HEK293T (cell line): Measurements from ENCODE around the gene TBX5.

Experiments
- CTCF ChIA-PET: fragments of 350-600 bp; formaldehyde crosslinking; extraction: SDS; loops from one replicate; lab custom pipeline; 2021; ENCODE audit warnings: antibody characterized with exemption, inconsistent platforms; lab: Yijun Ruan, JAX
- POLR2A ChIA-PET: fragments of 350-600 bp; formaldehyde crosslinking; extraction: SDS; loops from one replicate; lab custom pipeline; 2020; ENCODE audit warnings: antibody characterized with exemption, inconsistent platforms; lab: Yijun Ruan, JAX
- DNase-seq: peaks from one replicate; pipeline ENCODE4 v3.0.0; 2012; ENCODE audit warnings: mixed read lengths; ENCODE audit errors: extremely low spot score
- ARNT ChIP-seq: fragments of 450-650 bp; IDR thresholded peaks from 2 replicates; pipeline ENCODE4 v1.6.1; 2017; ENCODE audit warnings: mild to moderate bottlenecking
- BHLHE40 ChIP-seq: fragments of 450-650 bp; IDR thresholded peaks from 2 replicates; pipeline ENCODE4 v1.6.1; 2016; ENCODE audit warnings: mild to moderate bottlenecking, moderate library complexity, borderline replicate concordance
- CTBP1 ChIP-seq: fragments of 450-650 bp; IDR thresholded peaks from 2 replicates; pipeline ENCODE4 v1.6.1; 2016; ENCODE audit warnings: borderline replicate concordance
- ELF4 ChIP-seq: fragments of 450-650 bp; IDR thresholded peaks from 2 replicates; pipeline ENCODE4 v1.6.1; 2017; ENCODE audit warnings: antibody characterized with exemption
- FOXA1 ChIP-seq: fragments of 450-650 bp; IDR thresholded peaks from 2 replicates; pipeline ENCODE4 v1.6.1; 2016; ENCODE audit warnings: mild to moderate bottlenecking
- FOXK2 ChIP-seq: fragments of 450-650 bp; IDR thresholded peaks from 2 replicates; pipeline ENCODE4 v1.6.1; 2016; ENCODE audit warnings: mild to moderate bottlenecking
- FOXM1 ChIP-seq: fragments of 450-650 bp; IDR thresholded peaks from 2 replicates; pipeline ENCODE4 v1.6.1; 2017; ENCODE audit warnings: mild to moderate bottlenecking, borderline replicate concordance
- HDGF ChIP-seq: fragments of 450-650 bp; IDR thresholded peaks from 2 replicates; pipeline ENCODE4 v1.6.1; 2017; ENCODE audit warnings: antibody characterized with exemption, borderline replicate concordance
- L3MBTL2 ChIP-seq: fragments of 450-650 bp; conservative IDR thresholded peaks from 2 replicates; pipeline ENCODE4 v1.6.1; 2016; ENCODE audit warnings: mild to moderate bottlenecking
- LEF1 ChIP-seq: fragments of 450-650 bp; IDR thresholded peaks from 2 replicates; pipeline ENCODE4 v1.6.1; 2017; ENCODE audit warnings: mild to moderate bottlenecking, borderline replicate concordance
- NFRKB ChIP-seq: fragments of 450-650 bp; IDR thresholded peaks from 2 replicates; pipeline ENCODE4 v1.6.1; 2016; ENCODE audit warnings: mild to moderate bottlenecking, moderate library complexity
- SP1 ChIP-seq: fragments of 450-650 bp; IDR thresholded peaks from 2 replicates; pipeline ENCODE4 v1.6.1; 2017
- SUZ12 ChIP-seq: fragments of 450-650 bp; IDR thresholded peaks from 2 replicates; pipeline ENCODE4 v1.6.1; 2016; ENCODE audit warnings: mild to moderate bottlenecking
- TARDBP ChIP-seq: fragments of 450-650 bp; IDR thresholded peaks from 2 replicates; pipeline ENCODE4 v1.6.1; 2016
- ZNF384 ChIP-seq: fragments of 450-650 bp; IDR thresholded peaks from 2 replicates; pipeline ENCODE4 v1.6.1; 2016
- TF ChIP-seq, protein P1 (sequence below): fragments of 450-650 bp; IDR thresholded peaks from 2 replicates; pipeline ENCODE4 v1.6.1; 2016

TBX5 gene

DNA sequence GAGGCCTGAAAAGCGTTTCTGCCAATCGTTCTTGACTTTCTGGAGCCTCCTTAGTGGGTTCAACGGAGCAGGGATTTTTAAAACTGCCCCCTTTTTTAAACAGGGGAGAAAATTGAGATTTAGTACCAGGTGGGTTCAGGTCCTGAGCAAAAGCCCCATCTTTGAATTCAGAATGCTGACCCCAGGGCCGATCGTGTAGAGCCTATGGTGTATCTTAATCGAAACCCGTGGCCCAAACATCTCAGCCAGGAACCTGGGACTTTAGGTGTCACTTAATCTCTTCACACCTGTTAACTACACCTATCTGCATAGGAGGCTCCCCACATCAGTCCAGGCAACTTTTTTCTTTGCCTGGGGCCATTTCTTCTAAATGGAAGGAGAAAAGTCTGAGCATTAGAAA lies 6.4 kb upstream of the TBX5 start:
- TF ChIP-seq BHLHE40: no peak
- TF ChIP-seq FOXA1: no peak
- no peak for TF ChIP-seq LEF1
- TF ChIP-seq FOXK2: no peak
- no peak for TF ChIP-seq ARNT
- TF ChIP-seq L3MBTL2: no peak
- no peak for TF ChIP-seq NFRKB
- CTCF ChIA-PET: no interaction called here
- POLR2A ChIA-PET: no interaction called here
- DNase-seq: no peak

DNA sequence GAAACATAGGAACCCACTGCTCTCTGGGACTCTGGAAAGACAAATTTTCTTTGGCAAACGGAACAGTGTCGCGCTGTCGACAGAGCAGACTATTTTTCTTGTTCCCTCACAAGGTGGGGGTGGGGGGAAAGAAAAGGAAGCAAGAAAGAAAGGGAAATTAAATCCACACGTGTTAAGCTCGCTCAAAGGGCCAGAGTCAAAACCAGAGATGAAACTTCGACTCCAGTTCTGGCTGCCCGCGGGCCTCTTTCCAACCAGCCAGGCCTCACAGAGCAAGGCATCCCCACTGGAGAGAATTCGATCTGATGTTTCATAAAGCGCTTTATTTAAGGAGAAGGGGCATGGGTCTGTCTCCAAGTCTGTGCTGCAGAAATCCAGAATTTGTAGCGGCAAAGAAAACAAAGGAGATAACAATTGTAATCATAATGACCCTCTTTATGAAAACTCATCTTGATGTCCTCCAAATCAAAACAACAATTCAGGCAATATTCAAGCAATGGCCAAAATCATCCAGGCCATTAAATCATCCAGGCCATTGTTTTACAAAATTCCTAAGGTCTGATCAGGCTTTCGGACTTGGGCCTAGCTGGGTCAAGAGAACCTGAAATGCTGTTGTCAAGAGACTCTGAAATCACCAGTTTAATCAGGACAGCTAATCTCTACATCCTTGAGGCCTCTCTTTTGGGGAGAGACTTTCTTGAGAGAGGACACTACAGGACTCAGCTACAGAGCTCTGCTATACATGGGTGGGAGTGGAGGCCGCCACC lies 5.3 kb upstream of the TBX5 start:
- CTCF ChIA-PET: no interaction called here
- TF ChIP-seq SP1 (no peak), HDGF (no peak), SUZ12 (no peak), TARDBP (no peak), ZNF384 (no peak), LEF1 (no peak), CTBP1 (no peak), FOXA1 (no peak), NFRKB (no peak), FOXK2 (no peak), FOXM1 (no peak), L3MBTL2 (no peak), BHLHE40 (no peak), ELF4 (no peak), ARNT (no peak)
- TF ChIP-seq, protein P1, sequence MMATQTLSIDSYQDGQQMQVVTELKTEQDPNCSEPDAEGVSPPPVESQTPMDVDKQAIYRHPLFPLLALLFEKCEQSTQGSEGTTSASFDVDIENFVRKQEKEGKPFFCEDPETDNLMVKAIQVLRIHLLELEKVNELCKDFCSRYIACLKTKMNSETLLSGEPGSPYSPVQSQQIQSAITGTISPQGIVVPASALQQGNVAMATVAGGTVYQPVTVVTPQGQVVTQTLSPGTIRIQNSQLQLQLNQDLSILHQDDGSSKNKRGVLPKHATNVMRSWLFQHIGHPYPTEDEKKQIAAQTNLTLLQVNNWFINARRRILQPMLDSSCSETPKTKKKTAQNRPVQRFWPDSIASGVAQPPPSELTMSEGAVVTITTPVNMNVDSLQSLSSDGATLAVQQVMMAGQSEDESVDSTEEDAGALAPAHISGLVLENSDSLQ: no peak
- POLR2A ChIA-PET: no interaction called here
- no peak for DNase-seq

DNA sequence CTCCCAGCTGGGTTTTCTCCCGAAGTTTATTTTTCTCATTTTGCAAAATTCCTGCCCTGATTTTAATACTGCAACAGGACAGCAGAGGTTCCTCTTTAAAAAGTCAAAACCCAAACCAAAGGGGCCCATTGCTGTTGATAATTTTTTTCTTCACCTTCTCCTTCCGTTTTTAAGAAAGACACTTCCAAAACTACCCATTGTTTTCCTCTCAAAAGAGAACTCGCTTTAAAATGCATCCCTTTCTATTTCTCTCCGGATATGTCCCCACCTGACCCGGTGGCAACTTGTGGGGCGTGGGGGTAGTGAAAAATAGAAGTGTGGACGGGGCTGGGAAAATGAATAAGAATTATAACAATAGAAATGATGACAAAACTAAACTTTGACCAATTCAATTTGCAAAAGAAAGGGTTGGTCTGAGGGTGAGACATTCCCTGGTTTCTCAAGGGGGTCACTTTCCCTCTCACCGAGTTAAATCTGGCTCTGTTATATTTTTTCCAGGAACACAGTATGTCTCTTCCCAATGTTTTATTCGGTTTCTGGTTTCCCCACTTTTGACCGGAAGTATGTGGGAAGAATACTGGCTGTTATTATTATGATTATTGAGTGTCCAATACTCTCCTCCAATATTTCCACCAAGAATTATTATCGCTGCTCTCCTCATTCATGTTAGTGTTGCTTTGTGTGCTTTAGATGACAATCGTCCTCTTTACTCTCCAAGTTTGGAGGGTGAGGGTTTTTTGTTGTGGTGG lies 4.1 kb upstream of the TBX5 start:
- TF ChIP-seq NFRKB: no peak
- no peak for TF ChIP-seq ELF4
- TF ChIP-seq HDGF: no peak
- TF ChIP-seq FOXA1: no peak
- TF ChIP-seq, protein P1: no peak
- no peak for TF ChIP-seq FOXK2
- TF ChIP-seq L3MBTL2: no peak
- TF ChIP-seq TARDBP: no peak
- TF ChIP-seq FOXM1: no peak
- TF ChIP-seq SUZ12: no peak
- no peak for TF ChIP-seq CTBP1
- no peak for TF ChIP-seq LEF1
- TF ChIP-seq ARNT: no peak
- no peak for TF ChIP-seq SP1
- no peak for TF ChIP-seq BHLHE40
- TF ChIP-seq ZNF384: no peak
- POLR2A ChIA-PET: no interaction called here
- no peak for DNase-seq
- CTCF ChIA-PET: no interaction called here

DNA sequence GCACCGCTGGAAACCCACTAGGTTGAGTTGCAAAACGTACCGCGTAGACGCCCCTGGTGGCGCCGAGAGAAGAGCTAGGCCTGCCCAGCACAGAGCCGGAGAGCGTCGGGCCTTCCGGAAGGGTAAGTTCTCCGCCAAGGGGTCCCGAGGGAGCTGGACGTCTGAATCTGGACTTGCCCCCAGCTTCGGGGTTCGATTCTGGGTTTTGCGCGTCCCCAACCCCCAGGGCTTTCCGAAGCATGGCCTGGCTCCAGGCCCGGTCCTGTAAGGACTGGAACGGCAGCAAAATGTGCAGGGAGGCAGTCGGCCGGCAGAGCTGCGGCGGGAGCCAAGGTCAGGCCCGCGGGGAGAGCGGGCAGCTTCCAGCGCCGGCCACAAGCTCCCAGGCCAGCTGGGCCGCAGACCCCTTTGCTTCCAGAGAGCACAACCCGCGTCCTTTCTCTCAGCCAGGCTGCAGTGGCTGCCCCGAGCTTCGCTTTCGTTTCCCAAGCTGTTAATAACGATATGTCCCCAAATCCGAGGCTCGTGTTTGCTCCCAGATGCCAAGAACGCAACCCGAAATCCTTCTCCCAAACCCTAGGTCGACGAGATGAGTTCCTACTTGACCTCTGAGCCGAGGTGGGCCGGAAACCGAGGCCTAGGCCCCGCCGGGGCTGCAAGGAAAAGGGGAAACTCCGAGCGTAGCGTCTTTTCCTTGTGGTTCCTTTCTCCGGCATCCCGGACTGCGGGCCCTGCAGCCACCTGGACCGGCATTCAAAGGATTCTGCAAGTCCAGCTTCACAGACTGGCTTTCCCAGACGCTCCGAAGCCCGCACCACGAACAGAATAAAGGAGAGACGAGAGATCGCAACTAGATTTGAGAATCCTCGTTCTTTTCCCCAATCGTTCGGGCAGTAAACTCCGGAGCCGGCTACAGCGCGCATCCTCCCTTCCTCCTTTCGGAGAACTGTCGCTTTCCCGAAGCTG lies 3.2 kb upstream of the TBX5 start:
- ChIA-PET CTCF (interaction anchor here (0.6 kb wide), 1 partner anchor 46 kb away, joined by 3 read pairs; no protein-coding TSS in a partner anchor), POLR2A (no interaction called here)
- TF ChIP-seq SUZ12: no peak
- no peak for TF ChIP-seq LEF1
- no peak for TF ChIP-seq SP1
- TF ChIP-seq HDGF: no peak
- TF ChIP-seq TARDBP: no peak
- TF ChIP-seq FOXA1: no peak
- TF ChIP-seq, protein P1: no peak
- DNase-seq: no peak

DNA sequence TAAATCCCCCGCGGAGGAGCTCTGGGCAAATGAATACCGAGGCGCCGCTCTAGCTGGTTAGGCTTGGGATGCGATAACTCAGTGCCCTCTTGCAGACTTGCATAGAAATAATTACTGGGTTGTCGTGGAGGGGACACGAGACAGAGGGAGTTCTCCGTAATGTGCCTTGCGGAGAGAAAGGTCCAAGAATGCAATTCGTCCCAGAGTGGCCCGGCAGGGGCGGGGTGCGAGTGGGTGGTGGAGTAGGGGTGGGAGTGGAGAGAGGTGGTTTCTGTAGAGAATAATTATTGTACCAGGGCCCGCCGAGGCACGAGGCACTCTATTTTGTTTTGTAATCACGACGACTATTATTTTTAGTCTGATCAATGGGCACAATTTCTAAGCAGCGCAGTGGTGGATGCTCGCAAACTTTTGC lies 2.5 kb upstream of the TBX5 start:
- POLR2A ChIA-PET: no interaction called here
- no peak for DNase-seq
- CTCF ChIA-PET: interaction anchor here (0.6 kb wide), 1 partner anchor 46 kb away, joined by 3 read pairs; no protein-coding TSS in a partner anchor
- no peak for TF ChIP-seq NFRKB
- TF ChIP-seq FOXA1: no peak
- TF ChIP-seq CTBP1: no peak
